HG03442 (cell line): ENCODE results near the gene MST1.

Source experiments
- ATAC-seq: cut with Tn5 transposase; IDR thresholded peaks from one replicate; pipeline ENCODE4 v1.9.1; 2021; ENCODE audit warnings: mild to moderate bottlenecking, moderate library complexity; ENCODE audit not compliant: unreplicated experiment

The MST1 gene

DNA sequence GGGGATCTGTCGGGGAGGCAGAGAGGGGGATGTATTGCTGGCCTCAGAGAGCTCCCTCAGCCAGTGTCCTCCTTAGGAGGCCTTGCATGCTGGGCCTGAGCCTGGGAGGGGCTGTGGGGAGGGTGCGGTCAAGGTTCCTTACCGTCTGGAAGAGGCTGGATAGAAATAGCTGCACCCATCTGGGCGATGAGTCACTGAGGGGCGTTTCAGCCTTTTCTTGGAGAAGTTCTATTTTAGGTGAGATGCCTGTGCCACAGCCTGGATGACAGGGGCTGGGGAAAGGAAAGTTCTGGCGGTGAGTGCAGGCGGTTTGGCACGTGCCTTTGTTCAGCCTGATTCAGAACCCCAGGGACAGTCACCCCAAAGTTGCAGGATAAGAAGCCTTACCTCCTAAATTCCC is 50.8 kb downstream of the MST1 start:
- ATAC-seq = no peak

- ATAC-seq = no peak
Observed at GRCh38 chr3:49636883-49637609, 52.2 kb downstream of the MST1 start.

GRCh38 chr3:49634736-49635135 is 54.5 kb downstream of the MST1 start:
- ATAC-seq = no peak
